Brain microvascular endothelial cell (primary cell): Measurements from ENCODE around the gene ZFAND4.

Experiments
- DNase-seq: peaks from one replicate; pipeline ENCODE4 v3.0.0-alpha.2; 2020
- H3K27ac ChIP-seq: fragments of 250-450 bp; sonication (Bioruptor Pico); 2 replicates; pipeline ENCODE4 v1.5.1; 2020; ENCODE audit warnings: mild to moderate bottlenecking, moderate library complexity
- H3K27me3 ChIP-seq: fragments of 250-450 bp; sonication (Bioruptor Pico); replicated peaks from 2 replicates; pipeline ENCODE4 v1.5.1; 2020; ENCODE audit warnings: mild to moderate bottlenecking
- H3K36me3 ChIP-seq: fragments of 250-450 bp; sonication (Bioruptor Pico); replicated peaks from 2 replicates; pipeline ENCODE4 v1.5.1; 2020; ENCODE audit warnings: mild to moderate bottlenecking
- H3K4me3 ChIP-seq: 2 replicates; pipeline ENCODE4 v1.5.1; 2011; ENCODE audit warnings: low read depth, mild to moderate bottlenecking, control low read depth, low read length, moderate library complexity
- in situ Hi-C: cut with HindIII; loops from 2 replicates; pipeline ENCODE4 v1.10.0; 2017; ENCODE audit warnings: low sequenced_read_pairs, low pct_ligation_motif_present
- TF ChIP-seq, protein P1 (sequence below): IDR thresholded peaks from 2 replicates; pipeline ENCODE4 v1.5.1; 2011; ENCODE audit warnings: low read depth, mild to moderate bottlenecking, moderate library complexity, low read length, control low read depth, inconsistent platforms; ENCODE audit errors: missing control alignments

ZFAND4 gene

GRCh38 chr10:45585131-45585530 lies 87.4 kb downstream of the ZFAND4 start:
- Histone ChIP-seq H3K27ac (no peak overlapping the region), H3K27me3 (no peaks in the 10 kb centered on the region), H3K36me3 (no peaks in the 10 kb centered on the region), H3K4me3 (no peak overlapping the region)
- in situ Hi-C loops, result no loop called here
- TF ChIP-seq, protein P1, sequence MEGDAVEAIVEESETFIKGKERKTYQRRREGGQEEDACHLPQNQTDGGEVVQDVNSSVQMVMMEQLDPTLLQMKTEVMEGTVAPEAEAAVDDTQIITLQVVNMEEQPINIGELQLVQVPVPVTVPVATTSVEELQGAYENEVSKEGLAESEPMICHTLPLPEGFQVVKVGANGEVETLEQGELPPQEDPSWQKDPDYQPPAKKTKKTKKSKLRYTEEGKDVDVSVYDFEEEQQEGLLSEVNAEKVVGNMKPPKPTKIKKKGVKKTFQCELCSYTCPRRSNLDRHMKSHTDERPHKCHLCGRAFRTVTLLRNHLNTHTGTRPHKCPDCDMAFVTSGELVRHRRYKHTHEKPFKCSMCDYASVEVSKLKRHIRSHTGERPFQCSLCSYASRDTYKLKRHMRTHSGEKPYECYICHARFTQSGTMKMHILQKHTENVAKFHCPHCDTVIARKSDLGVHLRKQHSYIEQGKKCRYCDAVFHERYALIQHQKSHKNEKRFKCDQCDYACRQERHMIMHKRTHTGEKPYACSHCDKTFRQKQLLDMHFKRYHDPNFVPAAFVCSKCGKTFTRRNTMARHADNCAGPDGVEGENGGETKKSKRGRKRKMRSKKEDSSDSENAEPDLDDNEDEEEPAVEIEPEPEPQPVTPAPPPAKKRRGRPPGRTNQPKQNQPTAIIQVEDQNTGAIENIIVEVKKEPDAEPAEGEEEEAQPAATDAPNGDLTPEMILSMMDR, result no peak
- no peak for DNase-seq

- Histone ChIP-seq H3K27me3 (no peaks in the 10 kb centered on the region), H3K27ac (no peak overlapping the region), H3K36me3 (no peaks in the 10 kb centered on the region), H3K4me3 (no peak overlapping the region)
- DNase-seq, result no peak
- TF ChIP-seq, protein P1, result no peak
- in situ Hi-C loops, result no loop called here
Measured at GRCh38 chr10:45582386-45582781, 90.2 kb downstream of the ZFAND4 start.

DNA sequence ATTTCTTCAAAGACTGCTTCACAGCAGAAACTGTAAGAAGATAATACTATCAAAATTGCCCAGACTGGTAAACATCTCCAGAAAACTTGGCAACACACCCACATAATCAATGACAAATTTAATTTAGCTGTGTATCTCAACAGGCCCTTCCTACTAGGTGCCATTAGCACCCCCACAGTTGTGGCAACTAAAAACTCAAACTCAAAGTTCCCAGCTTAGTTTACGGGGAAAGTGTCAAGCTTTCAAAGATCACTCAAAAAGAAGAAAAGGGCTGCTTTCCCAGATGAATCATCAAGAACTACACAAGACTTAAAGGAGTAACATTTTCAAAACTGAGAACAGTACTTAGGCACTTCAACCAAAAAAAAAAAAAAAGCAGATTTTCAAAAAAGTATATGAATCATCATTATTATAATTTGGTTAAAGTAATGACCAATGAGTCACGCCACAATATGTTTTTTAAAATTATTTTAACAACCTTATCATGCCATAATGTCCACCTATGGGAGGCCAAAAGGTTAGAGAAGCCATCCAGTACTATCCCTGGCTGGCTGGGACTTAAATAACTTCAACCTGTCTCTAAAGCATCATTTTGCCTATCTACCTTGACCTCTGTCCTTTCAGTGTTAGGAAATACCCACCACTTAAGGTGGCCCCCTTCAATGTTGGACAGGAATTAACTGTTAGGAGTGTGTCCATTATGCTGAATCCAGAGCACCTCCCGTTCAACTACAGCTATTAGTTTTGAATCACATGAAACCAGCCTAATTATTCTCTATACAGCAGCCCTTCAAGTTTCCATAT lies 90.8 kb downstream of the ZFAND4 start:
- no peak for DNase-seq
- TF ChIP-seq, protein P1, result no peak
- in situ Hi-C loops, result no loop called here
- no peak overlapping the region for H3K4me3 ChIP-seq
- no peaks in the 10 kb centered on the region for H3K36me3 ChIP-seq
- no peak overlapping the region for H3K27ac ChIP-seq
- no peaks in the 10 kb centered on the region for H3K27me3 ChIP-seq

DNA sequence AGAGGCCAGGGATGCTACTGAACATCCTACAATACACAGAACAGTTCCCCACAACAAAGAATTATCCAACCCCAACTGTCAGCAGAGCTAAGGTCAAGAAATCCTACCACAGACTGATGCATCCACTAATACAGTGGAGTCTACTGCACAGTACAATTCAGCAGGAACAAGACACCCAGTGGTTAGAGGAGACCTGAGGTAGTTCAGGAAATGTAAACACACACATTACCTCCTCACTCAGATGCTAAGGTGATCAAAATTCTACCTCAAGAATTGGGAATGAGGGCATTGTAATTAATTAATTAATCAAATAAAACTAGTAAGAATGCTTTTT lies 91.4 kb downstream of the ZFAND4 start:
- TF ChIP-seq, protein P1, result no peak
- H3K4me3 ChIP-seq, result no peak overlapping the region
- DNase-seq, result no peak
- H3K36me3 ChIP-seq, result no peaks in the 10 kb centered on the region
- in situ Hi-C loops, result no loop called here
- H3K27ac ChIP-seq, result no peak overlapping the region
- no peaks in the 10 kb centered on the region for H3K27me3 ChIP-seq

DNA sequence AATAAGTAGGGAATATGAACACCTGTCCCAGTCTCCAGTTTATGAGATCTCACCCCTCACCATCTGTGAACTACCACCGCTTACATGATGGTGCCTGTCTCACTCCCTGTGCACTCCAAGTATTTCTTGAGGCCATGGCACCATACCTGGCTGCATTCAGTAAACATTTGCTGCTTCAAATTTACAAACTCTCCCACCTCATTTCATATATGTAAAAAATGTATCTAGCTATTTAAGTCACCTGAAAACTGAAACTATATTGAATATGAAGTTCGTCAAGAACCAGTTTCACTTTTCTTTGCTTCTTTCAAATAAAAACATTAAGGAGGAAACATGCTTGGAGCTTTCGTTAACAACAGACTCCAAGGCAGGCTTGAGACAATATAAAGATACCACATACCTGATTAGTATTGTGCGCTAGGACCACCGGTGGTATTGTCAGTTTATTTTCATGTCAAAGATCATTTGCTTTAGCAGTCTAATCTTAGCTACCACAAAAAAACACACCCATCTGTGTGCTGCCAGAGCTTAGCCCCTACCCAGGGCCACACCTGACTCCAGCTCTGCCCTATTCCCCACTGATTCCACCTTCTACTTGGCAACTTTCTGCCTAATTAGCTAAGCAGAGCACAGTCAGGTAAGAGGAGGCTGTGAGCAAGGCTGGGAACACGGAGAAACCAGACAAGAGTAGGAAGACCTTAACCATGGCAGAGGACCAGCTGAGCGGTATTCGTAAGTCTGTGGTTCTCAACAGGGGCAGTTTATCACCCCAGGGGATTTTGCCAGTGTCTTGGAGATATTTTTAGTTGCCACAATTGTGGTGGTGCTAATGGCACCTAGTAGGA lies 92.0 kb downstream of the ZFAND4 start:
- Histone ChIP-seq H3K27me3 (no peaks in the 10 kb centered on the region), H3K4me3 (no peak overlapping the region), H3K36me3 (no peaks in the 10 kb centered on the region), H3K27ac (no peak overlapping the region)
- no peak for DNase-seq
- in situ Hi-C loops, result no loop called here
- TF ChIP-seq, protein P1, result no peak
